ENCODE data around the gene NCAPG2.
"Not testable (repeated sequence)": the region's sequence is repeated elsewhere in the genome, so short reads cannot be mapped to it uniquely, and the experiment has no call there.

Gene NCAPG2

DNA sequence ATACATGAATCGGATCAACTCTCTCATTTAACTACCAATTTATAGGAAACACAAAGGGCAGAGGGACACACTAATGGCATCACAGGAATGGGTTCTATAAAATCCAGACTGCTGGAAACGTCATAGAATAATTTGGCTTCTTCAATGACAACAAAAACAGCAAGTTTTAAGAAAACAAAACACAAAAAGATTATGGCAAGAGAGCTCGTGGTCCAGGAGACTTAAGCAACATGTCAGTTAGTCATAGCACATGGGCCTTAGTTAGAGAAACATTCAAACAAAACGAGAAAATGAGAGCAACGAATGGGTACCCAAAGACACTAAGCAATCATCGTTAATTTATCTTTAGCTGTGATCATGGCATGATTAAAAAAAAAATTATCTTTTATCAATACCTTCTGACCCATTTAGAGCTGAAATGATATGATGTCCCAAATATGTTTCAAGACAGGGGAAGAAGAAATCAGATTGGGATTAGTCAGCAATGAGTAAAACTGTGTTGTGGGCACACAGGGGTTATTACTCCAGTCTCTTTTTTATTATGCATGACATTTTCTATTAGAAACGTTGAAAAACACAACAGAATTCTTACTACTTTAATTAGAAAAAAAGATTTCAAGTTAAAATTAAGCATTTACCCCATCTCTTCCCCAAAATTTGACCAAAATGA is 28.3 kb downstream of the NCAPG2 start:
- no peak for DNase-seq (ENCODE audit: low read depth in 2 of 2)

DNA sequence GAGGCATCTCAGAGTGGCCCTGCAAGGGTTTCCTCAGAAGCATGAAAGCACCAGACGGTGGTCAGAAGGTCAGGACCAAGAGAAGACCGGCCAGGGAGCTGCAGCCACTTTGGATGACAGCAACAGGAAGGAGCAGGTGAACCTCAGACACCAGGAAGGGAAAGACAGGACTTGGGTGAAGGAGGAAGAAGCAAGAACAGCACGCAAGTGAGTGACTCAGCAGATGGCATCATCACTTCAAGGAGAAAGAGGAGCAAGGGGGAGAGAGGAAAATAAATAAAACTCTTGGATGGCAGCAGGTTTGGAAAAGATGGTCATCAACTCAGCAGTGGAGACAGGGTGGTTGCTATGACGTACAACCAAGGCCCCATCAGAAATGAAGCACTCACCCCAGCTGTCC is 31.6 kb downstream of the NCAPG2 start:
- DNase-seq (ENCODE audit: low read depth in 2 of 2): no peak

DNA sequence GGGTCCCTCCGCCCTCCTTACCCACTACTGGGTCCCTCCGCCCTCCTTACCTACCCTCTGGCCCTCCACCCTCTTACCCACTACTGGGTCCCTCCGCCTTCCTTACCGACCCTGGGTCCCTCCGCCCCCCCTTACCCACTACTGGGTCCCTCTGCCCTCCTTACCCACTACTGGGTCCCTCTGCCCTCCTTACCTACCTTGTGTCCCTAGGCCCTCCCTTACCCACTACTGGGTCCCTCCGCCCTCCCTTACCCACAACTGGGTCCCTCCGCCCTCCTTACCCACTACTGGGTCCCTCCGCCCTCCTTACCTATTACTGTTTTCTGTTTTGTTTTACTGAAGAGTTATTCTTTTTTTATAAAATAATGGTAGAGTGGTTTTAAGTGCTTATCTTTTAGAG is 36.5 kb downstream of the NCAPG2 start:
- not testable (repeated sequence) for DNase-seq (ENCODE audit: low read depth in 2 of 2)

DNA sequence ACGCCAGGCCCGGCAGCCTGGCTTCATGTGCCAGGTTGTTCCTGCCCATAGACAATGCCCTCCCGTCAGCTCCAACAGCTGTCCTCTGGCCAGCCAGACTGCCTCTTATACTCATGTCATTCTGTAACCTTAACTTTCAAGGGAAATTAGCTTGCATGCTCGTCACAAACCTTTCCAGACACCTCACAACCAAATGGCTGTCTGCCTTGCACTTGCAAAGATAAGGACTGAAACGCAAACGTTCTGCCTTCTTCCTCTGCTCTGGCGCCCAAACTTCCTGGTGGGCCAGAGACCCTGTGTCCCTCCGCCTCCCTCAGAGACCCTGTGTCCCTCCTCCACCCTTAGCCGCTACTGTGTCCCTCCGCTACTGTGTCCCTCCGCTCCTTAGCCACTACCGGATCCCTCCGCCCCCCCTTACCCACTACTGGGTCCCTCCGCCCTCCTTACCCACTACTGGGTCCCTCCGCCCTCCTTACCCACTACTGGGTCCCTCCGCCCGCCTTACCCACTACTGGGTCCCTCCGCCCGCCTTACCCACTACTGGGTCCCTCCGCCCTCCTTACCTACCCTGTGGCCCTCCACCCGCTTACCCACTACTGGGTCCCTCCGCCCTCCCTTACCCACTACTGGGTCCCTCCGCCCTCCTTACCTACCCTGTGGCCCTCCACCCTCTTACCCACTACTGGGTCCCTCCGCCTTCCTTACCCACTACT is 37.5 kb downstream of the NCAPG2 start:
- not testable (repeated sequence) for DNase-seq (ENCODE audit: low read depth in 2 of 2)

DNA sequence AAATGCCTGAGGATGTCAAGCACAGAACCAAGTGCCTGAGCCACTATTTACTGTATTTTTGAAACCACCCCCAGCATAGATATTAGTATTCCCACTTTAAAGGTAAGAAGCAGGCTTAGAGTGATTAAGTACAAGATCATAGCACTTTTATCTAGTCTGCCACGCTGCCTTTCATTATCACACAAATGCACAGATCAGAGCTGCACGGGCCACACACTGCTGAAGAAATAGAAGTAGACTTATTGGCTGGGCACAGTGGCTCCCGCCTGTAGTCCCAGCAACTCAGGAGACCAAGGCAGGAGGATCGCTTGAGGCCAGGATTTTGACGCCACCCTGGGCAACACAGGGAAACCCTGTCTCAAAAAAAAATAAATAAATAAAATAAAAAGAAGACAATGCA is 38.2 kb downstream of the NCAPG2 start:
- no peak for DNase-seq (ENCODE audit: low read depth in 2 of 2)

DNA sequence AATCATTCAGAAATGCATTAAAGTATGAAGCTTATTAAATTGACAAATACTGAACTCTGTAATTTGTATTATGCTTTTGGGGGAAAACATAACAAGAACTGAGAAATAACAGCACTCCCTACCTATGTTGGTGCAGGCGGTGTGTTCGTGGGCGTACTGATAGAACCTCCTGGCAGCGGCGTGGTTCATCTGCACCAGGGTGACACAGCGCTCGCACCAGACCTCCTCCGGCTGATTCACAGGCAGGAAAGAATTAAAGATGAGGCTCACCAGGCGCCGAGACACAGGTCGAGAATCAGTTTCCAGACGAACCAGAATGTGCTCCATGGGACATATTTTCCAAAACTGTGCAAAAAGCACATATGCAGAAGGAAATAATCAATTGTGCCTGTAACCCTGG is 40.2 kb downstream of the NCAPG2 start:
- no peak for DNase-seq (ENCODE audit: low read depth in 2 of 2)

DNA sequence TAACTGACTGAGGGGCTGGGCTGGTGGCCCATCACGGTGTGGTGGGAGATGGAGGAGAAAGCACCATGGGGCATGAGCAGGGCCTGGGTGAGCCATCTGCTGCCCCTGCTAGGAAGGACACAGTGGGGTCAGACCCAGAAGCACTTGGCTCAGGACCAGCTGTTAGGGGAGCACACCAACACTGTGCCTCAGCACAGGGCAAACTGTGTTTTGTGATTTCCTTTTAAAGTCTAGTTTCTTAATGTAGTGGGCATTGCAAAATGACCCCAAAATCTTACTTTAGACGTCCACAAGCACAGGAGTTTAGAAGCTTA is 41.2 kb downstream of the NCAPG2 start:
- no peak for DNase-seq (ENCODE audit: low read depth in 2 of 2)

DNA sequence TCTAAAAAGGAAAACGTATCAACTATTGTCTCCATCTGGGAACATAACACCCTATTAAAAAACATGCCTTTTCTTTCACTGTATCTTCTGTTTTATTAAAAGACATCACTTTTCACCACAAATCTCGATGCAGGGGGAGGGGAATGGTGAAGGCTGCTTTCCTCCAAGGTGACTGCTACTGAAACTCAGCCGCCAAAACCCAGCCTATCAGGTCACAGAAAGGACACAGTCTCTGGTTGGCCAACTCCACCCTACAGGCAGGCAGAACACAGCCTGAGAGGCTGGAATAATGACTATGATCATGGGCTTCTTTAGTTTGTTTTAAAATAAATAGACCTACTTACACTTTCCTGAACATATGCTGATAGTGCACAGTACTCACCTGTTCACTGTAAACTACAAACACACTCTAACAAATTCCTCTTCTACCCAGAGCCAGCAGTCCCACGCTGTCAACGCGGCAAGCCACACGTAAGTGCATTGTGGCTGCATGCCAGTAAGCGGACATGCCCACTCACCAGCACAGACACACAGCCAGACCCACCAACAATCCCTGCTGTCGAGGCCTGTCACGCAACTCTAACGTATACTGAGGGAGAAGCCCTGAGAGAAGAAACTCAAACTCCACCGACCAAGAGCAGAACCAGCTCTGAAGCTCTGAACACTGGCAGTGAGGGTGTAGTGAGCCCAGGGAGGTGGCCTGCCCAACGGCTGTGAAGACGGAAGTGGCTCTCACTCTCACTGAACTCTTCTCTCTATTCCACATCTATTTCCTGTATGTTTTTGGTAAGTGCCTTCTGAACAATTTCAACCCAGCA is 41.8 kb downstream of the NCAPG2 start:
- DNase-seq (ENCODE audit: low read depth in 2 of 2): no peak

DNA sequence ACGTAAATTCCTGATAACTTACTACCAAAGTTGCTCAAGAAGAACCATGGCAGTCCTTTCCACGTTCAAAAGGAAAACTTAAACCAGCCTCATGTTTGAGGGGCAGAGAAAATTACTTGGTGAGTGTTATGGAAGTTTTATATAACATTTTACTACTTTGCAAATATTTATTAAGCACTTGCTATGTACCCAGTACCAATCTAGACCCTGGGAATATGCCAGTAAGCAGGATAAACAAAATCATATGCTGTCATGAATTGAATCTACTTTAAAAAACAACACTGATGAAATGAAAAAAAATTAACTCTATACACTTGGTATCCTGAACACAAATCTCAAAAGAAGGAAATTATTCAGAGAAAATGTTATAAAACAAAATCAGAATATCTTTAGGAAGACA is 46.1 kb downstream of the NCAPG2 start:
- DNase-seq (ENCODE audit: low read depth in 2 of 2): no peak

DNA sequence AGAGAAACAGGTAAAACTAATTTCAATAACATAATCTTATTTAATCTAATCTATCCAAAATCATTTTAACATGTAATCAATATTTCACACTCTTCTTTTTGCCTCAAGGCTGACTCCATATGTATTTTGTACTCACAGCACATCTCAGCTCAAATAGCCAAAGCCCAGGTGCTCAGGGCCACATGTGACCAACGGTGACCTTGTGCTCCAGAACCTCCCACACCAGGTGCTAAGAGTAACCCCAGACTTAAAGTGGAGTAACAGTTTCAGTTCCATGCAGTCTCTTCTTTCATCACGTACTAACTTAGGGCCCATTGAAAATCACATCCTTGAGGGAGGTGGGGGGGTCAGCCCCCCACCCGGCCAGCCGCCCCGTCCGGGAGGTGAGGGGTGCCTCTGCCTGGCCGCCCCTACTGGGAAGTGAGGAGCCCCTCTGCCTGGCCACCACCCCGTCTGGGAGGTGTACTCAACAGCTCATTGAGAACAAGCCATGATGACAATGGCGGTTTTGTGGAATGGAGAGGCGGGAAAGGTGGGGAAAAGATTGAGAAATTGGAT is 47.3 kb downstream of the NCAPG2 start:
- DNase-seq (ENCODE audit: low read depth in 2 of 2): no peak

DNA sequence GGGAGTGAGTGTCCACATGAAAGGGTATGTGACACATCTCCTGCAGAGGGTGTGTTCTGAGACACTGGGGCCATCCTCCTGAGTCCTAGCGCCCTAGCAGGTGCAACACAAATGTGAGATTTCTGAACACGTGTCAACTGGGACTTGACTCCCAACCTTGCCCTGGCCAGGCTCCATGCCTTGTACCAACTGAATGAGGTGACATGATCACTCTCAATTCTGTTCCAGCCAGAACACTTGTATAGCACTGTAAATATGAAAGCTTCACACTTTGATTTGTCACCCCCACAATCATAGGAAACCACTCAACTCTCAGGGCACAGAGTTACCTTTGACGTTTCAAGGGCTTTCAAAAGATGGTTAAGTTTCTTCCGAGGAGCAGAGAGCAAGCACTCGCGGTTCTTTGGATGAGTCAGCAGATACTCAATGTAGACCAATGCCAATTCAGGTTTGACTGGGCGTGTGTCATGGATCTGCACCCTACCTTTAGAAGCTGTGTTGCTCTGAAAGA is 48.6 kb downstream of the NCAPG2 start:
- no peak for DNase-seq (ENCODE audit: low read depth in 2 of 2)

DNA sequence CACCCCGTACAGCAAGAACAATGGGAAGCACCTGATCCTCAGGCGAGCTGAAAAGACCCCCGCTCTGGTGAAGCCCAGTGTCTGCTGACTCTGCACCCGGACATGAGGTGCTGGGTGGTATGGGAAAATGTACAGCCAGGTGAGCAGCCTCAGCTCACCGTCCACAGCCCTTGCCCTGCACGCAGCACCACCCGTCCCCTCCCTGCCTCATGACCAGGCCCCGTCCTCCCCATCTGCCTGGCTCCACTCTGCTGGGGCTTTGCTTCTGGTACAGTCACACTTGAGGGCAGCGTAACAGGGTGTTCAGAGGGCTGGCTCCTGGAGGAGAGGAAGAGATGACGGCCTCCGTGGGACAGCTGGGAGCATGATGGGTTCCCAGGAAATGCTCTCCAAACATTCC is 49.1 kb downstream of the NCAPG2 start:
- DNase-seq (ENCODE audit: low read depth in 2 of 2): no peak

DNA sequence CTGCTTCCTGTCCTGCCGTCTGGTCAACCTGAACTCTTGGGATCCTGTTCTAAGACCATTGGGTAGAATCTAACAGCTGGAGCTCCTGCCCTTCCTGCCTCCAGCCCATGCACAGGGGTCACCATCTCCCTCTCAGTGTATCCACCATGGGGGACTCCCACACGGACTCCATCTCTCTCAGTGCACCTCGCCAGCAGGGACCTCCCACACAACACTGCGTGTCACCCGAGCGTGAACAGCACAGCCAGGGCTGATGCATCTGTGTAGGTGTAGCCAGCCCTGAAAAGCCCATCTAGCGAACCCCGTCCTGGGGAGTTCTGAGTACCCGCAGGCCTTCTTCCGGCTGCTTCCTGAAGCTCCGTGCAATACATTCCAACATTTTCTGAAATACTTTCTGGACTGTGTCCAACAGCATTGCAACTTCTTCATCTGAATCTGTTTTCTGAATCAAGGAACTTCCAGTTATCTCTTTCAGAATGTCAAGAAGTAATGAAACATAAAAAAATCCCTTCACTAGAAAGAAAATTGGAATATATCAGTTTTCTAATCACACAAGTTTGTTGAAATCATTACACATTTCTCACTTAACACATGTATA is 52.5 kb downstream of the NCAPG2 start:
- no peak for DNase-seq (ENCODE audit: low read depth in 2 of 2)

DNA sequence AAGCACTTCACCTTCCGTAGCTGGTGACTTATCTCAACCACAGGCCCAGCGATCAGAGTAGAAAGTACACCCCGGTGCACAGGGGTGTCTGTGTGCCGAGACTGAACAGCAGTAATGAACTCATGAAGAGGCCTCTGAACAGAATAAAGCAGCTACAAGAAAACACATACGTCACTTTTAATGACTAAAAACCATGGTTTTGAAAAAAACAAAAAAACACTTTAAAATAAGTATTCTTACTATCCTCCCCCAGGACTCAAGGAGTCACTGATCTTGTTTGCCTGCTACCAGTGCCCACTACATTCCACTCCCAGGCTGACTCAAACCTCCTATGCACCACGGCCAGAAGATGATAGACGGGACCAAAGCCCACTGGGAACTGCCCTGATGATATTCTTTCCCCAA is 53.8 kb downstream of the NCAPG2 start:
- DNase-seq (ENCODE audit: low read depth in 2 of 2): no peak

DNA sequence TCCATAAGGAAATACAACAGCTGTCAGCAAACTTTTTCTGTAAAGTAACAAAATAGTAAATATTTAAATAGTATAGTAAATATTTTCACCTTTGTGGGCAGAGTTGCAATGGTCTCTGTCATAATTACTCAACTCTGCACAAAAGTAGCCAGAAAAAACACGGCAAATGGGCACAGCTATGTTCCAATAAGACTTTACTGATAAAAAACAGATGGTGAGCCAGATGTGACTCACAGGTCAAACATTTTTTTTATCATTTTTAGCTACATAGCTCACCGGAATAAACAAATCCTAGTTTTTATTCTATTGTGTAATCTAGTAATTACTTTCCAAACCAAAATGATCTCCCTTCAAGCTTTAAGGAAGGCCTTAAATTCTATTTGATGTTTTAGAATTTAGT is 55.3 kb downstream of the NCAPG2 start:
- DNase-seq (ENCODE audit: low read depth in 2 of 2): no peak

DNA sequence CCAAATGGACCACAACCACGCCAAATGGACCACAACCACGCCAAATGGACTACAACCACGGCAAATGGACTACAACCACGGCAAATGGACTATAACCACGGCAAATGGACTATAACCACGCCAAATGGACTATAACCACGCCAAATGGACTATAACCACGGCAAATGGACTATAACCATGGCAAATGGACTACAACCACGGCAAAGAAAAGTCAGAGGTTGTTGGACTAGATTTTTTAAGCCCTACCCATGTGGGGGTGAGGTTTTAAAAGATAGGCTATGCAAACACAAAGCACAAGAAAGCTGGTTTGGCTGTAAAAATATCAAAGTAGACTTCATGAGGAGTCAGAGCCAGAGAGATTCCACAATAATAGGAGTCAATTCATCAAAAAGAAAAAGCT is 55.8 kb downstream of the NCAPG2 start:
- no peak for DNase-seq (ENCODE audit: low read depth in 2 of 2)

DNA sequence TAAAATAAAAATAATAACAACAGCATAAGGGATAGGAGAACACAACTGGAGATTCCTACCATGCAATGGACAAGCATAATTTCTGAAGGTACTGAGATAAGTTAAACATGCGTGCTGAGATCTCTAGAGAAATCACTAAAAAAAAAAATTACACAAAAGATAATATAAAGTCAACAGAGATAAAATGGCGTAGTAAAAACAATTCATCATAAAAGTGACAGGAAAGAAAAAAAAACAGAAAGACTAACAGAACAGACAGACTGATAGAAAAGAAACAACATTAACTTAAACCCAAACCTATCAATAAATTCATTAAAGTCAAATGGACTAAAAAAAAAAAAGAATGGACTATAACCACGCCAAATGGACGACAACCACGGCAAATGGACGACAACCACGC is 56.4 kb downstream of the NCAPG2 start:
- no peak for DNase-seq (ENCODE audit: low read depth in 2 of 2)

DNA sequence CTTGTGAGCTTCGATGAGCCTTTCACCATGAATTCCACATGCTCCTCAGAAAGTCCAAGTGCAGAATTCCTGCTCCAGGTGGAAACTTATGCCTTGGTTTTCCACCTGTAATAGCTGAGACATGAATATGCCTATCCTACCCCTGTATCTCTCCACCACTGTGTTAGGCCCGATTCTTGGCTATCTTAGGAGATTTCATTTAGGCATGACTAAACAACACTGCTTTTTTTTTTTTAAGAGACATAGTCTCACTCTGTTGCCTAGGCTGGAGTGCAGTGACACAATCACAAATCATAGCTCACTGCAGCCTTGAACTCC is 57.2 kb downstream of the NCAPG2 start:
- DNase-seq (ENCODE audit: low read depth in 2 of 2): no peak

DNA sequence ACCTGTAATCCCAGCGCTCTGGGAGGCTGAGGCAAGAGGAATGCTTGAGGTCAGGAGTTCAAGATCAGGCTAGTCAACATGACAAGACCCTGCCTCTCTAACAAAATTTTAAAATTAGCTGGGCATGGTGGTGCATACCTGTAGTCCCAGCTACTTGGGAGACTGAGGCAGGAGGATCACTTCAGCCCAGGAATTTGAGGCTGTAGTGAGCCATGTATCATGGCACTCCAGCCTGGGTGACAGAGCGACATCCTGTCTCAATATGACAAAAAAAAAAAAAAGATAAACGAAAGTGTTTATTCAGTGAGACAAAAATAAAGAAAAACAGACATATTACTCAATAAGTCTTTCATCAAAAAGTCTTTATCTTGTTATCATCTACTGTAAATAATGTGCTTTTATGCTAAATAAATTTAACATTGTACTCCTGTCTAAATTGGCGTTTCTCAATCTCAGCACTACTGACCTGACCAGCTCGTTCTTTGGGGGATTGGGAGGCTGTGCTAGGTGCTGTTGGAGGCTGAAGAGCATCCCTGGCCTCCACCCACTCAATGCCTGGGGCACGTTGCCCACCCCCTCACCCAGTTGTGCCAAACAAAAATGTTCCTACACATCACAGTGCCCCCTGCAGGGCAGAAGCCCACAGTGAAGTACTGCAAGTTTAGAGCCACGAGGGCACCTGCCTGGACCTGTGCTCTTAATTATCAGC is 57.7 kb downstream of the NCAPG2 start:
- DNase-seq (ENCODE audit: low read depth in 2 of 2): no peak

DNA sequence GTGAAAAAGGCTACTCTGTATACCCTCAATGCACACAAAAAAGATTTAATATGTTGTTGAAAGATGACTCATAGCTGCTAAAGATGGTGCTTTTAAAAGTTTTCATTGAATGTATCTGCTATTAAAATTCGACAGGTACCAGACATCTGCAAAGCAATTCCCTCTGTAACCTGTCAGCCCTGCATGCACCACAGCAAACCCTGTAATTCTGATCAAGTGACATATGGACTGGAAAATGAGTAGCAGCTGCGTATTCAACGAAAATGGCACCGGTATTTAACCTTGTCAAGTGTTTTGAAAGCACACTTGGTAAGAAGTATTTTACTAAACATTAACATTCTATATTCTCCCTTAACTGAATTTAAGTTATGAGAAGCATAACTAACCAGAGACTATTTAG is 58.8 kb downstream of the NCAPG2 start:
- no peak for DNase-seq (ENCODE audit: low read depth in 2 of 2)

DNA sequence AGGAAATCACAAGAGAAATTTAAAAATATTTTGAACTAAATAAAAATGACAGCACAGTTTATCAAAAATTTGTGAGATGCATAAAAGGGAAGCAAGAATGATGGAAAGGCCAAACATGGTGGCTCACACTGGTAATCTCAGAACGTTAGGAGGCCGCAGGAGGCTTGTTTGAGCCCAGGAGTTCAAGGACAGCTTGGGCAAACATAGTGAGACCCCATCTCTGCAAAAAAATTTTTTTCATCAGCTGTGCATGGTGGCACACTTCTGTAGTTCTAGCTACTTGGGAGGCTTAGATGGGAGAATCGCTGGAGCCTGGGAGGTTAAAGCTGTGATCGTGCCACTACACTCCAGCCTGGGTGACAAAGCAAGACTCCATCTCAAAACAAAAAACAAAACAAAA is 62.5 kb downstream of the NCAPG2 start:
- no peak for DNase-seq (ENCODE audit: low read depth in 2 of 2)

DNA sequence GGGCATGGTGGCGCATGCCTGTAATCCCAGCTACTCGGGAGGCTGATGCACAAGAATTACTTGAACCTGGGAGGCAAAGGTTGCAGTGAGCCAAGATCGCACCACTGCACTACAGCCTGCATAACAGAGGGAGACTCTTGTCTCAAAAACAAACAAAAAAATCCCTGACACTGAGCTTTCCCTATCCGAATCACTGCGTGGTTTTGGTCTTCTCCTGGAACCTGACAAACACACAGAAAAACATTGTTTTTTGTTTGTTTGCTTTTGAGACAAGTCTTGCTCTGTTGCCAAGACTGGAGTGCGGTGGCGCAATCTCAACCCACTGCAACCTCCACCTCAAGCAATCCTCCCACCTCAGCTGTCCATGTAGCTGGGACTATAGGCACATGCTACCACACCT is 66.6 kb downstream of the NCAPG2 start:
- no peak for DNase-seq (ENCODE audit: low read depth in 2 of 2)

Data from stimulated activated CD8-positive, alpha-beta memory T cell treated with anti-CD3 and anti-CD28 coated beads, Interleukin-7, amount 100 ng/mL, for 1 hour (primary cell).